ENCODE data around the gene HIRA. TPM values are rescaled to one million over a fixed set of nuclear protein-coding genes. Genes with fewer than 3 reads are reported as not detected.

The HIRA gene
- total and polyA plus RNA-seq, 4 donors = 10.4 to 24.3 (median 17.1) TPM

GRCh38 chr22:19394274-19395050 lies 37.1 kb downstream of the HIRA start:
- H3K36me3 ChIP-seq (ENCODE audit: control insufficient read depth in 1 of 2, insufficient read depth in 2 of 2, low read length in 1 of 2) = peaks cover 0 to 16% of the 10 kb centered on the region in 2 donors
- H3K4me3 ChIP-seq (ENCODE audit: low read length in 2 of 2) = no peak overlapping the region
- intact Hi-C loops (cut with DNase I) = no loop called here
- no peak overlapping the region for H3K27ac ChIP-seq (ENCODE audit: low read depth in 1 of 2, low read length in 2 of 2)
- DNase-seq (no peak), ATAC-seq (ENCODE audit: low FRiP score) (no peak)
- 93 to 95% methylated on average over 8 of the region's 8 CpGs for WGBS, 2 donors
- H3K9me3 ChIP-seq (ENCODE audit: control insufficient read depth, low read length) = no peaks in the 10 kb centered on the region
- H3K27me3 ChIP-seq (ENCODE audit: control insufficient read depth in 1 of 2, insufficient read depth in 2 of 2, low read length in 1 of 2) = no peaks in the 10 kb centered on the region
- no peaks in the 10 kb centered on the region for H3K4me1 ChIP-seq (ENCODE audit: control insufficient read depth in 1 of 2, insufficient read depth in 2 of 2, low read length in 2 of 2)

GRCh38 chr22:19393704-19394103 lies 37.8 kb downstream of the HIRA start:
- 81 to 94% methylated on average over 5 of the region's 5 CpGs for WGBS, 2 donors
- ATAC-seq (ENCODE audit: low FRiP score) (no peak), DNase-seq (no peak)
- Histone ChIP-seq H3K9me3 (ENCODE audit: control insufficient read depth, low read length) (no peaks in the 10 kb centered on the region), H3K4me1 (ENCODE audit: control insufficient read depth in 1 of 2, insufficient read depth in 2 of 2, low read length in 2 of 2) (no peaks in the 10 kb centered on the region), H3K27ac (ENCODE audit: low read depth in 1 of 2, low read length in 2 of 2) (no peak overlapping the region), H3K36me3 (ENCODE audit: control insufficient read depth in 1 of 2, insufficient read depth in 2 of 2, low read length in 1 of 2) (peaks cover 0 to 19% of the 10 kb centered on the region in 2 donors), H3K4me3 (ENCODE audit: low read length in 2 of 2) (no peak overlapping the region), H3K27me3 (ENCODE audit: control insufficient read depth in 1 of 2, insufficient read depth in 2 of 2, low read length in 1 of 2) (no peaks in the 10 kb centered on the region)
- intact Hi-C loops (cut with DNase I) = no loop called here

GRCh38 chr22:19387575-19387974 lies 44.0 kb downstream of the HIRA start:
- ATAC-seq (ENCODE audit: low FRiP score) = no peak
- Histone ChIP-seq H3K27me3 (ENCODE audit: control insufficient read depth in 1 of 2, insufficient read depth in 2 of 2, low read length in 1 of 2) (no peaks in the 10 kb centered on the region), H3K4me3 (ENCODE audit: low read length in 2 of 2) (no peak overlapping the region), H3K36me3 (ENCODE audit: control insufficient read depth in 1 of 2, insufficient read depth in 2 of 2, low read length in 1 of 2) (peaks cover 2 to 29% of the 10 kb centered on the region in 2 donors), H3K9me3 (ENCODE audit: control insufficient read depth, low read length) (no peaks in the 10 kb centered on the region), H3K4me1 (ENCODE audit: control insufficient read depth in 1 of 2, insufficient read depth in 2 of 2, low read length in 2 of 2) (no peaks in the 10 kb centered on the region), H3K27ac (ENCODE audit: low read depth in 1 of 2, low read length in 2 of 2) (no peak overlapping the region)
- no peak for DNase-seq
- 94 to 96% methylated on average over 7 of the region's 7 CpGs for WGBS, 2 donors
- intact Hi-C loops (cut with DNase I) = no loop called here

- Histone ChIP-seq H3K4me3 (ENCODE audit: low read length in 2 of 2) (no peak overlapping the region), H3K27ac (ENCODE audit: low read depth in 1 of 2, low read length in 2 of 2) (no peak overlapping the region), H3K27me3 (ENCODE audit: control insufficient read depth in 1 of 2, insufficient read depth in 2 of 2, low read length in 1 of 2) (no peaks in the 10 kb centered on the region), H3K36me3 (ENCODE audit: control insufficient read depth in 1 of 2, insufficient read depth in 2 of 2, low read length in 1 of 2) (peaks cover 2 to 32% of the 10 kb centered on the region in 2 donors), H3K4me1 (ENCODE audit: control insufficient read depth in 1 of 2, insufficient read depth in 2 of 2, low read length in 2 of 2) (no peaks in the 10 kb centered on the region), H3K9me3 (ENCODE audit: control insufficient read depth, low read length) (no peaks in the 10 kb centered on the region)
- intact Hi-C loops (cut with DNase I) = no loop called here
- ATAC-seq (ENCODE audit: low FRiP score) (no peak), DNase-seq (no peak)
- WGBS, 2 donors = 83 to 87% methylated on average over 2 of the region's 2 CpGs
These were observed 44.5 kb downstream of the HIRA start for GRCh38 chr22:19387038-19387437.

- Histone ChIP-seq H3K27ac (ENCODE audit: low read depth in 1 of 2, low read length in 2 of 2) (no peak overlapping the region), H3K9me3 (ENCODE audit: control insufficient read depth, low read length) (no peaks in the 10 kb centered on the region), H3K27me3 (ENCODE audit: control insufficient read depth in 1 of 2, insufficient read depth in 2 of 2, low read length in 1 of 2) (no peaks in the 10 kb centered on the region), H3K4me3 (ENCODE audit: low read length in 2 of 2) (no peak overlapping the region), H3K4me1 (ENCODE audit: control insufficient read depth in 1 of 2, insufficient read depth in 2 of 2, low read length in 2 of 2) (no peaks in the 10 kb centered on the region), H3K36me3 (ENCODE audit: control insufficient read depth in 1 of 2, insufficient read depth in 2 of 2, low read length in 1 of 2) (peaks cover 2 to 32% of the 10 kb centered on the region in 2 donors)
- WGBS, 2 donors = 86 to 98% methylated on average over 2 of the region's 2 CpGs
- no peak for ATAC-seq (ENCODE audit: low FRiP score)
- intact Hi-C loops (cut with DNase I) = no loop called here
- DNase-seq = no peak
These were observed 45.3 kb downstream of the HIRA start for GRCh38 chr22:19386248-19386647.

GRCh38 chr22:19385221-19385906 lies 46.2 kb downstream of the HIRA start:
- ATAC-seq (ENCODE audit: low FRiP score) (no peak), DNase-seq (no peak)
- peaks cover 2 to 30% of the 10 kb centered on the region in 2 donors for H3K36me3 ChIP-seq (ENCODE audit: control insufficient read depth in 1 of 2, insufficient read depth in 2 of 2, low read length in 1 of 2)
- no peaks in the 10 kb centered on the region for H3K27me3 ChIP-seq (ENCODE audit: control insufficient read depth in 1 of 2, insufficient read depth in 2 of 2, low read length in 1 of 2)
- no peaks in the 10 kb centered on the region for H3K9me3 ChIP-seq (ENCODE audit: control insufficient read depth, low read length)
- no peak overlapping the region for H3K27ac ChIP-seq (ENCODE audit: low read depth in 1 of 2, low read length in 2 of 2)
- H3K4me3 ChIP-seq (ENCODE audit: low read length in 2 of 2) = no peak overlapping the region
- WGBS, 2 donors = 93% methylated on average over 14 of the region's 14 CpGs
- intact Hi-C loops (cut with DNase I) = no loop called here
- no peaks in the 10 kb centered on the region for H3K4me1 ChIP-seq (ENCODE audit: control insufficient read depth in 1 of 2, insufficient read depth in 2 of 2, low read length in 2 of 2)

- no peaks in the 10 kb centered on the region for H3K9me3 ChIP-seq (ENCODE audit: control insufficient read depth, low read length)
These were observed 48.2 kb downstream of the HIRA start for GRCh38 chr22:19383292-19383691.

GRCh38 chr22:19382240-19382639 lies 49.3 kb downstream of the HIRA start:
- no peak overlapping the region for H3K4me3 ChIP-seq (ENCODE audit: low read length in 2 of 2)
- peaks cover 6 to 25% of the 10 kb centered on the region in 2 donors for H3K36me3 ChIP-seq (ENCODE audit: control insufficient read depth in 1 of 2, insufficient read depth in 2 of 2, low read length in 1 of 2)
- no peak overlapping the region for H3K27ac ChIP-seq (ENCODE audit: low read depth in 1 of 2, low read length in 2 of 2)
- WGBS, 2 donors = 85 to 90% methylated on average over 5 of the region's 5 CpGs
- no peaks in the 10 kb centered on the region for H3K27me3 ChIP-seq (ENCODE audit: control insufficient read depth in 1 of 2, insufficient read depth in 2 of 2, low read length in 1 of 2)
- no peaks in the 10 kb centered on the region for H3K4me1 ChIP-seq (ENCODE audit: control insufficient read depth in 1 of 2, insufficient read depth in 2 of 2, low read length in 2 of 2)
- intact Hi-C loops (cut with DNase I) = no loop called here
- H3K9me3 ChIP-seq (ENCODE audit: control insufficient read depth, low read length) = no peaks in the 10 kb centered on the region
- ATAC-seq (ENCODE audit: low FRiP score) = no peak
- DNase-seq = no peak

More at GRCh38 chr22:19383292-19383691, 48.2 kb downstream of the HIRA start:
- Histone ChIP-seq H3K36me3 (ENCODE audit: control insufficient read depth in 1 of 2, insufficient read depth in 2 of 2, low read length in 1 of 2) (peaks cover 2 to 27% of the 10 kb centered on the region in 2 donors), H3K27me3 (ENCODE audit: control insufficient read depth in 1 of 2, insufficient read depth in 2 of 2, low read length in 1 of 2) (no peaks in the 10 kb centered on the region), H3K27ac (ENCODE audit: low read depth in 1 of 2, low read length in 2 of 2) (no peak overlapping the region), H3K4me1 (ENCODE audit: control insufficient read depth in 1 of 2, insufficient read depth in 2 of 2, low read length in 2 of 2) (no peaks in the 10 kb centered on the region), H3K4me3 (ENCODE audit: low read length in 2 of 2) (no peak overlapping the region)
- intact Hi-C loops (cut with DNase I) = no loop called here
- DNase-seq = no peak
- ATAC-seq (ENCODE audit: low FRiP score) = no peak
- 82 to 83% methylated on average over 9 of the region's 9 CpGs for whole genome bisulfite sequencing, 2 donors

GRCh38 chr22:19378344-19378674 lies 53.2 kb downstream of the HIRA start:
- no peak for ATAC-seq (ENCODE audit: low FRiP score)
- H3K36me3 ChIP-seq (ENCODE audit: control insufficient read depth in 1 of 2, insufficient read depth in 2 of 2, low read length in 1 of 2) = peaks cover 6 to 20% of the 10 kb centered on the region in 2 donors
- intact Hi-C loops (cut with DNase I) = no loop called here

More at GRCh38 chr22:19378344-19378674, 53.2 kb downstream of the HIRA start:
- Histone ChIP-seq H3K27ac (ENCODE audit: low read depth in 1 of 2, low read length in 2 of 2) (no peak overlapping the region), H3K9me3 (ENCODE audit: control insufficient read depth, low read length) (no peaks in the 10 kb centered on the region), H3K4me1 (ENCODE audit: control insufficient read depth in 1 of 2, insufficient read depth in 2 of 2, low read length in 2 of 2) (no peaks in the 10 kb centered on the region), H3K4me3 (ENCODE audit: low read length in 2 of 2) (no peak overlapping the region), H3K27me3 (ENCODE audit: control insufficient read depth in 1 of 2, insufficient read depth in 2 of 2, low read length in 1 of 2) (no peaks in the 10 kb centered on the region)
- no peak for DNase-seq

Data from aorta (tissue), 5 donors.